Smooth muscle cell of trachea (primary cell): ENCODE measurements around the gene PHF13. TPM values are rescaled to one million over a fixed set of nuclear protein-coding genes. Genes with fewer than 3 reads are reported as not detected.

Source experiments
- total RNA-seq: library from RNA; depleted of rRNA; stranded (reverse); fragments of >200 nt; gene quantifications from 2 replicates; pipeline ENCODE4 v1.2.1, GENCODE V29; 2014

PHF13 gene
- total RNA-seq: 12.6 and 17.0 TPM in 2 replicates

DNA sequence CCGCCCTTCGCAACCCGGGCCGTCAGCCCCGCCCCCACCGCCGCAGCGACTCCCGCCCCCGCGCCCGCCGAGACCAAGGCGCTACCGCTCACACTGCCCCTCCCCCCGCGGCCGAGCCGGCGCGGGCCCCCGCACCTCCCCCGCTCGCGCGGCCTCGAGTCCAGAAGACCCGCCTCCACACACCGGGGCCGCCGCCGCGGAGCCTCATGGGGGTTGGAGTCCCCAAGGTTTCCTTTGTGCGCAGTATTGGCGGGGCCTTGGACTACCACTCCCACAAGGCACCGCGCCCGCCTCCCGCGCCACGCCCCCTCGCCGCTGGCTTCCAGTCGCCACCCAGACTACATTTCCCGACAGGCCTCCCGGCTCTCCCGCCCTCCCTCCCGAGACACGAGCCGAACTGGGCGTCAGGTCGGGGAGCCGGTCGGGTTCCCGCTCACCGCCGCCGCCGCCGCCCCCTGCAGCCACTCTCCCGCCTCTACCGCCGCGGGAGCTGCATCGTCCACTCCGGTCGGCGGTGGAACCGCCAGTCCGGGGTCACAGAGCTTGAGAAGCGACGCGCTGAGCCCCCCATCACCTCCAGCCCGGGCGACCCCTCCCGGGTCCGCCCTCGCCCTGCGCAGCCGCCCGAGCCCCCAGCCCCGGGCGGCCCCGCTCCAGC, at the start of gene PHF13:
TSS of gene PHF13 (plus strand) at position 371 of the 658 bp plus-strand sequence. CDS start 336 bp downstream, outside the sequence.

DNA sequence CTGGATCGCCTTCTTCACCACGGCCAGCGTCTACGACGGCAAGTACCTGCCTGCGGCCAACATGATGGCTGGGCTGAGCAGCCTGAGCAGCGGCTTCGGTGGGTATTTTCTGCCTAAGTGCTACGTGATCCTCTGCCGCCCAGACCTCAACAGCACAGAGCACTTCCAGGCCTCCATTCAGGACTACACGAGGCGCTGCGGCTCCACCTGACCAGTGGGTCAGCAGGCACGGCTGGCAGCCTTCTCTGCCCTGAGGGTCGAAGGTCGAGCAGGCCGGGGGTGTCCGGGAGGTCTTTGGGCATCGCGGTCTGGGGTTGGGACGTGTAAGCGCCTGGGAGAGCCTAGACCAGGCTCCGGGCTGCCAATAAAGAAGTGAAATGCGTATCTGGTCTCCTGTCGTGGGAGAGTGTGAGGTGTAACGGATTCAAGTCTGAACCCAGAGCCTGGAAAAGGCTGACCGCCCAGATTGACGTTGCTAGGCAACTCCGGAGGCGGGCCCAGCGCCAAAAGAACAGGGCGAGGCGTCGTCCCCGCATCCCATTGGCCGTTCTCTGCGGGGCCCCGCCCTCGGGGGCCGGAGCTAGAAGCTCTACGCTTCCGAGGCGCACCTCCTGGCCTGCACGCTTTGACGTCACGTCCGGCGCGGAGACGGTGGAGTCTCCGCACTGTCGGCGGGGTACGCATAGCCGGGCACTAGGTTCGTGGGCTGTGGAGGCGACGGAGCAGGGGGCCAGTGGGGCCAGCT, 34.0 kb upstream of the PHF13 start, which contains the start of gene ZBTB48:
TSS of gene ZBTB48 (plus strand) at position 621 of the 745 bp plus-strand sequence. CDS start 616 bp downstream, outside the sequence.

DNA sequence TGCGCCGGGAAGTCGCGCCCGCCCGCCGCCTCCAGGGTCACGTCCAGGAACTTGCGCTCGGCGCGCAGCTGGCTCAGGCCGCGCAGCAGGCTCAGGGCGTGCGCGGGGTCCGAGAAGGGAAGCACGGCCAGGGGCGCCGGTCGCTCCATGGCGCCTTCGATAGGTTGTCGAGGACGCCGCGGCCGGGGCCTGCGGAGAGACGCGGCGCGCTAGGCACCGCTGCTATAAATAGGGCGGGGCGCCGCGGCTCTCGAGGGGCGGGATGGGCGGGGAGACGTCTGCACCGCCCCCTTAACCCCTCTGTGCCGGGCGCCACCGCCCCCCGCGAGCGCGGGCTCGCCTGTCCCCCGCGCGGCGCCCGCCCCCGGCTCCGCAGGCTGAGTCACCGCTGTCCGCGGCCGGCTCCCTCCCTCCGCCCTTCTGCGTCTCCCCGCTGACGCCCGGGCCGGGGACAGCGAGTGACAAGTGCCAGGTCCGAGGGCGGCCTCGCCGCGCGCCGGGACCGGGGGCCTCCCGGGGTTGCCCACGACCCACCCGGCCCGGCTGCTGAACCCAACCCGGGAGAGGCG, 10.8 kb upstream of the PHF13 start, which contains the start of gene KLHL21:
TSS of gene KLHL21 (minus strand) at position 201 of the 569 bp plus-strand sequence. CDS start at position 149, 52 bp downstream.

DNA sequence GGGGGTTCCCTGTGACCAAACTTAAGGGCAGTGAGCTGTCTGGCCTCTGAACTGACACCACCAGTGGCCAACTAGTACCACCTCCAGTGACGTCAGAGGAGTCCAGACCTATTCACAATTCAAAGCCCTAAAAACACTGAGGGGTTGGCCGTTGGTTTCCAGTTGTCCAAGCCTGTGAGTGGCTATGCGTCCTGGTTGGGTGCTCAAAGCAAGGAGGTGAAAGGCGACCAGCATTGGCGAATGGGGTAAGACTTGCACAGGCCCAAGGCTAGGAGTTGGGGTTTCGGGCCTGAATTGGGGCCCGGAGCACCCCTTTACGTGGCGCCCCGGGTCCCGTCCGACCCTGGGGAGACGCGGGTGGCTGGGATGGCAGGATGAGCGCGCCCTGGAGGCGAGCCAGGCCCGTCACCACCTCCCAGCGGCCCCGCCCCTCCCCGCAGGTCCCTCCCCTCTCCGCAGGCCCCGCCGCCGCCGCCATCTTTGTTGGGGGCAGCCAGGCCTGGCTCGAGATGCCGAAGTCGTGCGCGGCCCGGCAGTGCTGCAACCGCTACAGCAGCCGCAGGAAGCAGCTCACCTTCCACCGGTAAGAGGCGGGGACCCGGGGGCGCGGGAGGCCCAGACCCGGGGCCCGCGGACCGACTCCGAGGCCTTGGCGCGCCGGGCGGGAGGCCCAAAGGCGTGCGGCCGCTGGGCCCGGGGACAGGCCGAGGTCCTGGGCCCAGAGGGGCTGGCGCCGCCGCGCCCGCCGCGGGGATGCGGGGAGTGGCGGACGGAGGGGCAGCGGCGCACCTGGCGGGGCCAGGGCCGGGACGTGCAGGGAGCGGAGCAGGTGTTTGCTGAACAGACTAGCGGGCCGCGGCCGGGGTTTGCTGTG, 11.4 kb downstream of the PHF13 start, which contains the start of gene THAP3:
TSS of gene THAP3 (plus strand) at position 159 of the 874 bp plus-strand sequence. CDS start at position 510, 351 bp downstream.

Other genes with a start within 250 kb of the PHF13 start
- 31.8 and 37.4 TPM in 2 replicates for gene ACOT7, start 220.0 kb upstream of the PHF13 start, total RNA-seq
- gene HES2, start 193.8 kb upstream of the PHF13 start, total RNA-seq: 0.15 and 1.3 TPM in 2 replicates
- under 0.01 and 0.44 TPM in 2 replicates for gene ESPN, start 189.0 kb upstream of the PHF13 start, total RNA-seq
- 1.0 and 4.5 TPM in 2 replicates for gene TNFRSF25, start 147.6 kb upstream of the PHF13 start, total RNA-seq
- gene PLEKHG5, start 122.1 kb upstream of the PHF13 start, total RNA-seq: 4.4 and 10.3 TPM in 2 replicates
- 21.1 and 24.1 TPM in 2 replicates for gene NOL9, start 59.2 kb upstream of the PHF13 start, total RNA-seq
- gene TAS1R1, start 58.4 kb upstream of the PHF13 start, total RNA-seq: under 0.01 TPM in 1 of 2 replicates, not detected in the other
- gene ZBTB48, start 33.7 kb upstream of the PHF13 start, total RNA-seq: 14.8 and 19.4 TPM in 2 replicates
- 47.1 and 106 TPM in 2 replicates for gene KLHL21, start 10.9 kb upstream of the PHF13 start, total RNA-seq
- 25.5 and 32.7 TPM in 2 replicates for gene THAP3, start 11.1 kb downstream of the PHF13 start, total RNA-seq
- gene DNAJC11, start 88.1 kb downstream of the PHF13 start, total RNA-seq: 31.1 and 44.5 TPM in 2 replicates
- gene CAMTA1, start 171.7 kb downstream of the PHF13 start, total RNA-seq: 37.9 and 98.8 TPM in 2 replicates